ENCODE results near the gene GLS. TPM values are rescaled to one million over a fixed set of nuclear protein-coding genes. Genes with fewer than 3 reads are reported as not detected.

Gene GLS
- total and polyA plus RNA-seq, 2 donors (not counting 1 experiment from before 2014, with no cell fraction given) = 123 to 192 TPM

GRCh38 chr2:190948671-190949070 lies 68.0 kb downstream of the GLS start:
- H3K4me3 ChIP-seq (replicated peaks in 1 of 4; ENCODE audit: control extremely low read depth in 1 of 4, insufficient read depth in 1 of 4, low read depth in 3 of 4, low read length in 4 of 4) = no peak overlapping the region
- no peaks in the 10 kb centered on the region for H3K36me3 ChIP-seq (ENCODE audit: control insufficient read depth, insufficient read depth, low read length)
- H3K4me1 ChIP-seq (ENCODE audit: control insufficient read depth, extremely low read depth, insufficient read depth, low read length) = peaks cover 14% of the 10 kb centered on the region
- H3K9me3 ChIP-seq (ENCODE audit: control insufficient read depth, insufficient read depth, low read depth, low read length) = no peaks in the 10 kb centered on the region
- H4K20me1 ChIP-seq (ENCODE audit: control insufficient read depth, extremely low read depth, insufficient read depth, low read length) = no peaks in the 10 kb centered on the region
- H3K4me2 ChIP-seq (ENCODE audit: extremely low read depth, insufficient read depth, low read length) = no peak overlapping the region
- H3K27ac ChIP-seq (ENCODE audit: insufficient read depth, low read length) = no peak overlapping the region
- H3K9ac ChIP-seq (ENCODE audit: insufficient read depth, low read length) = no peak overlapping the region
- DNase-seq (ENCODE audit: low read depth in 2 of 2) = peak in 1 of 2 donors; percentile 89
- TF ChIP-seq CTCF (conservative IDR thresholded peaks at IDR 0.05 in 1 of 2, IDR thresholded peaks at IDR 0.05 in 1 of 2; ENCODE audit: low read depth in 1 of 2, low read length in 2 of 2) (no peak), EZH2 (IDR thresholded peaks at IDR 0.05; ENCODE audit: low read length, missing control alignments) (no peak)
- no peaks in the 10 kb centered on the region for H3K27me3 ChIP-seq (ENCODE audit: control insufficient read depth, insufficient read depth, low read length)
- no peaks in the 10 kb centered on the region for H3K79me2 ChIP-seq (ENCODE audit: control insufficient read depth, insufficient read depth, low read length)
- H2AFZ ChIP-seq (ENCODE audit: low read length) = no peak overlapping the region

- no peak overlapping the region for H2AFZ ChIP-seq (ENCODE audit: low read length)
- H4K20me1 ChIP-seq (ENCODE audit: control insufficient read depth, extremely low read depth, insufficient read depth, low read length) = no peaks in the 10 kb centered on the region
- H3K4me1 ChIP-seq (ENCODE audit: control insufficient read depth, extremely low read depth, insufficient read depth, low read length) = peaks cover 14% of the 10 kb centered on the region
- DNase-seq (ENCODE audit: low read depth in 2 of 2) = no peak
- no peak overlapping the region for H3K4me3 ChIP-seq (replicated peaks in 1 of 4; ENCODE audit: control extremely low read depth in 1 of 4, insufficient read depth in 1 of 4, low read depth in 3 of 4, low read length in 4 of 4)
- H3K9ac ChIP-seq (ENCODE audit: insufficient read depth, low read length) = no peak overlapping the region
- no peaks in the 10 kb centered on the region for H3K9me3 ChIP-seq (ENCODE audit: control insufficient read depth, insufficient read depth, low read depth, low read length)
- H3K27me3 ChIP-seq (ENCODE audit: control insufficient read depth, insufficient read depth, low read length) = no peaks in the 10 kb centered on the region
- no peak overlapping the region for H3K27ac ChIP-seq (ENCODE audit: insufficient read depth, low read length)
- no peak overlapping the region for H3K4me2 ChIP-seq (ENCODE audit: extremely low read depth, insufficient read depth, low read length)
- no peaks in the 10 kb centered on the region for H3K36me3 ChIP-seq (ENCODE audit: control insufficient read depth, insufficient read depth, low read length)
- TF ChIP-seq CTCF (conservative IDR thresholded peaks at IDR 0.05 in 1 of 2, IDR thresholded peaks at IDR 0.05 in 1 of 2; ENCODE audit: low read depth in 1 of 2, low read length in 2 of 2) (no peak), EZH2 (IDR thresholded peaks at IDR 0.05; ENCODE audit: low read length, missing control alignments) (no peak)
- no peaks in the 10 kb centered on the region for H3K79me2 ChIP-seq (ENCODE audit: control insufficient read depth, insufficient read depth, low read length)
Measured at GRCh38 chr2:190950566-190950991, 70.0 kb downstream of the GLS start.

- no peak for DNase-seq (ENCODE audit: low read depth in 2 of 2)
- Histone ChIP-seq H2AFZ (ENCODE audit: low read length) (no peak overlapping the region), H3K9me3 (ENCODE audit: control insufficient read depth, insufficient read depth, low read depth, low read length) (no peaks in the 10 kb centered on the region), H3K4me3 (replicated peaks in 1 of 4; ENCODE audit: control extremely low read depth in 1 of 4, insufficient read depth in 1 of 4, low read depth in 3 of 4, low read length in 4 of 4) (no peak overlapping the region), H3K79me2 (ENCODE audit: control insufficient read depth, insufficient read depth, low read length) (no peaks in the 10 kb centered on the region), H3K9ac (ENCODE audit: insufficient read depth, low read length) (no peak overlapping the region), H3K27ac (ENCODE audit: insufficient read depth, low read length) (no peak overlapping the region), H3K36me3 (ENCODE audit: control insufficient read depth, insufficient read depth, low read length) (no peaks in the 10 kb centered on the region), H3K4me2 (ENCODE audit: extremely low read depth, insufficient read depth, low read length) (no peak overlapping the region), H4K20me1 (ENCODE audit: control insufficient read depth, extremely low read depth, insufficient read depth, low read length) (no peaks in the 10 kb centered on the region), H3K4me1 (ENCODE audit: control insufficient read depth, extremely low read depth, insufficient read depth, low read length) (peaks cover 6% of the 10 kb centered on the region), H3K27me3 (ENCODE audit: control insufficient read depth, insufficient read depth, low read length) (no peaks in the 10 kb centered on the region)
- TF ChIP-seq EZH2 (IDR thresholded peaks at IDR 0.05; ENCODE audit: low read length, missing control alignments) (no peak), CTCF (conservative IDR thresholded peaks at IDR 0.05 in 1 of 2, IDR thresholded peaks at IDR 0.05 in 1 of 2; ENCODE audit: low read depth in 1 of 2, low read length in 2 of 2) (no peak)
Measured at GRCh38 chr2:190953257-190953656, 72.6 kb downstream of the GLS start.
